Measurements from ENCODE around the gene RTN4. TPM values are rescaled to one million over a fixed set of nuclear protein-coding genes. Genes with fewer than 3 reads are reported as not detected.

The RTN4 gene
- total RNA-seq, 1 donor from 2014 or later: 56.3 TPM

DNA sequence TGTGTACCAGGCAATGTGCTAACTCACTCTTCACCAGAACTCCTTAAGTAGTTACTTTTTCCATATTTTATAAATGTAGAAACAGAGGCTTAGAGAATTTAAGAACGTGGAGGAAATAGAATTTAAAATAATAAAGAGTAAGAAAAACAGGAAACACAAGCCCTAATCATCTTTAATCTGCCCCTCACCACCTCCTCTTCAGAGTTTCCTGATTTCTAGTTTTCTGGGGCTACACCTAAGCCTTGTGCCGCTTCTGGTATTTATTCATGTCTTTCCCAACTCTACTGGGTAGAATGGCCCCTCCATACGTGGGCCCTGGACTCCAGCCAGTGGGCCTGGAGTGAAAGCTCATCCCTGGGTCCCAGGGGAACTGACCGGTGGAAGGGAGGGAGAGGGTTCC, 85.4 kb downstream of the RTN4 start:
- intact Hi-C loops (cut with DNase I): no loop called here
- no peak for DNase-seq
- no peak for ATAC-seq (ENCODE audit: poor library complexity)

GRCh38 chr2:54964271-54964670, 86.0 kb downstream of the RTN4 start:
- DNase-seq (no peak), ATAC-seq (ENCODE audit: poor library complexity) (no peak)
- intact Hi-C loops (cut with DNase I): no loop called here

DNA sequence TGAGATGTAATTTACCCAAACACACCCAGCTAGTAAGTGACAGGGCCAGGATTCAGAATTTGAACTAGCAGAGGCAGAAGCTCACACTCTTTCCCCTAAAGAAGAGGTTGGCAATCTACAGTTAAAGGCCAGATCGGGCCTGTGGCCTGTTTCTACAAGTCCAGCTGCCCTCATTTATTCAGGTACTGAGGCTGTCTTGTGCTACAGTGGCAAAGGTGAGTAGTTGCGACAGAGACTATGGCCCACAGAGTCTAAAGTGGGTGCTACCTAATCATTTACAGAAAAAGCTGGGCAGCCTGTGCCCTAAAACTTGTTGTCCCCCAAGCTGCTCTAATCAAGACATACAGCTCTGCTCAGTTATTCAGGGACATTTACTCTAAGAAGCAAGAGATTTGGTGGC, 86.8 kb downstream of the RTN4 start:
- ATAC-seq (ENCODE audit: poor library complexity) (no peak), DNase-seq (no peak)
- intact Hi-C loops (cut with DNase I): no loop called here

DNA sequence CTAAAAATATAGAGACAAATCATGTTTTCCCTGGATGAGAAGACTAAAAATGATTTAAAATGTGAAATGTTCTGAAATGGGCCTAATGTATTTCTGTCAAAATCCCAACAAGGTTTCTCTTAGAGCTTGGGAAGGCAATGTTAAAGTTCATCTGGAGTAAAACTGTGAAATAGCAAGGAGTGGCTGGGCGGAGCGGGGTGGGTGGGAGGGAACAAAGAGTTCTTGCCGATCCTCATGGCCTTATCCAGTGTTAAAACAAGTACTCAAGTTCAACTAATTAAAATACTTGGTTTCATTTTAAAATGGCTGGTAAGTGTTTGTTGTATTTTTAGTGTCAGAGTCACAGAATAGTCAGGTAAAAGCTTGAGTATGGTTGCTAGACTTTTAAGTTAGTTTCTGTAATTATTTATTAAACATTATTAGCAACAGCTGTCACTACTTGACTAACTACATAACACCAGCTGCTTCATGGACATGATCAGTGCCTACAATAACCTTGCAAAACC, 87.3 kb downstream of the RTN4 start:
- DNase-seq: no peak
- intact Hi-C loops (cut with DNase I): no loop called here
- no peak for ATAC-seq (ENCODE audit: poor library complexity)

DNA sequence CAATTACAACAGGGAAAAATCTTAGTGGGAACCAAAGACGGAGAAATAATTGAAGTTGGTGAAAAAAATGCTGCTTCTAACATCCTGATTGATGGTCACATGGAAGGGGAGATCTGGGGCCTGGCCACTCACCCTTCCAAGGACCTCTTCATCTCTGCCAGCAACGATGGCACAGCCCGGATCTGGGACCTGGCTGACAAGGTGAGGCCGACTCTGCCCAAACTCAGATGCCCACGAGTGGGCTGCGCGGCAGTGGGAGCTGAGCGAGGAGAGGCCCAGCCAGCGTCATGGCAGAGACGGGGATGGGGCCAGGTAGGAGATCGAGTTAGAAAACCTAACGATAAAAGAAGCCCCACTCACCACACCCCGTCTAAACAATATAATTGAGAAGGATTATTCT, 87.7 kb downstream of the RTN4 start:
- ATAC-seq (ENCODE audit: poor library complexity) (no peak), DNase-seq (no peak)
- intact Hi-C loops (cut with DNase I): no loop called here

- intact Hi-C loops (cut with DNase I): no loop called here
- DNase-seq (no peak), ATAC-seq (ENCODE audit: poor library complexity) (no peak)
These were observed 90.1 kb downstream of the RTN4 start for GRCh38 chr2:54960164-54960563.

DNA sequence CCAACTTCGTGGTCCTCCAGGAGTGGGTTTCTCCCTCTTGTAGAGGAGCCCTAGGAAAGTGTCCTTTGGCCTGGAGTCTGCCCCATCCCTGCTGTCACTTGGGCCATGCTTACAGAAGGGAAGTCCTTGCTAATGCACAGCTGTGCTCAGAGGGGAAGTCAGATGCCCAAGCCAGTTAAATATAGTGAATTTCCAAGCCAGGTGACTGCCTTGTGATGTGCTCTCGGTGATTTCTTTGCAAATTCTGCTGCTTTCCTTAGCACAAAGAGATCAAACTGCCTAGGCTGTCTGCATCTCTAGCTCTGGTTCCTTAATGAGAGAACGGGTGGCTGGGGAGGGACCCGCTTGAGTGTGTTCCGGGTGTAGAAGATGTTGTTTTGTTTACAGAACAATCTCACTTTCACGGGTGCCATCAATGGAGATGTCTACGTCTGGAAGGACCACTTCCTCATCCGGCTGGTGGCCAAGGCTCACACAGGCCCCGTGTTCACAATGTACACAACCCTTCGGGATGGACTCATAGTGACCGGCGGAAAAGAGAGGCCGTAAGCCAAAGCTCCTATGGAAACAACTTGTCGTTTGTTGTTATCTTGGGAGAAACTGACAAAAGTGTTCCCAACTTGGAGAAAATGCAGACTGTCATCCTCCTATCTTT, 91.4 kb downstream of the RTN4 start:
- intact Hi-C loops (cut with DNase I): no loop called here
- no peak for DNase-seq
- ATAC-seq (ENCODE audit: poor library complexity): no peak

DNA sequence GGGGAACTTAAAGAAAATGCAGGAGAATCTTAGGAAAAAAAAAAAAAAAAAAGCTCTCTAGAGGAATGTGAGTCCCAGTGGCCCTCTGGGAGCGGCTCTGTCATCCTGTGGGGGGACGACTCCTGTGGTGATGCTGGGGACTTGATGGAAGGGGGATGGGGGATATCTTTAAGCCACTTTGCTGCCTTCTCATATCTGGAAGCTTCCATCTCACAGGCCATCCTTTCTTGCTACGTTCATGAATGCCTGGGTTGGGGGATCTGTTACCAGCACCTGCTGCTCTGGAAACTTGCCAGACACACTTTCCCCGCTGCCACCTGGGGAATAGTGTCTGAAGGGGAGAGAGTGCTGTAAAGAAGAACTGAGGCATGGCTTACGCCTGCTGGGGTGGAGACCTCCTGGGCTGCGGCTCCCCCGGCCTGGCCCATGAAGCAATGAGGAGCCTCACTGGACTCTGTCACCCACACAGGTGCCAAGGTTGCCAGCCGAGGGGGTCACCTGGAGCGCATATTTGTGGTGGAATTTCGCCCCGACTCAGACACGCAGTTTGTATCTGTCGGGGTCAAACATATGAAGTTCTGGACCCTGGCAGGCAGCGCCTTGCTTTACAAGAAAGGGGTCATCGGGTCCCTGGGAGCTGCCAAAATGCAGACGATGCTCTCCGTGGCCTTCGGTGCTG, 92.8 kb downstream of the RTN4 start:
- ATAC-seq (ENCODE audit: poor library complexity) (no peak), DNase-seq (no peak)
- intact Hi-C loops (cut with DNase I): no loop called here

DNA sequence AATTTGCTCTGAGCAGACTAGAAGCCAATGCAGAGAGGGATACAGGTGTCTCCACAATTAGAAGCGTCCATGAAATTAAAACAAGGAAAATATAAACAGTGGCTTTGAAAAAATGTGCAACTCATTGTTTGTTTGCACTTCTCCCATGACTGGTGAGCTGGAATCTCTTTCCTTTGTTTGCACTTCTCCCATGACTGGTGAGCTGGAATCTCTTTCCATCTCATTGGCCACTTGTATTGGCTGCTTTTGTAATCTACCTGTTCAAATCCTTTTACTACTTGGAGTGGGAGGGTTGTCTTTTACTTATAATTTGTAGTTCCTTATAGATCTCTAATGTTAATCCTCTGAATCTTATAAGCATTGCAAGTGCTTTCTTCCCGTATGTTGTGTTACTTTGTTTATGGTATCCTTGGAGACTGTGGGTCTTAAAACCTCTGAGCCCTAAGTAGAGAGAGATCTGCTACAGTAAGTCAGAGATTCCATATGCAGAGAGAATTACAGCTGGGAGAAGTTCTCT, 94.1 kb downstream of the RTN4 start:
- intact Hi-C loops (cut with DNase I): no loop called here
- DNase-seq (no peak), ATAC-seq (ENCODE audit: poor library complexity) (no peak)

DNA sequence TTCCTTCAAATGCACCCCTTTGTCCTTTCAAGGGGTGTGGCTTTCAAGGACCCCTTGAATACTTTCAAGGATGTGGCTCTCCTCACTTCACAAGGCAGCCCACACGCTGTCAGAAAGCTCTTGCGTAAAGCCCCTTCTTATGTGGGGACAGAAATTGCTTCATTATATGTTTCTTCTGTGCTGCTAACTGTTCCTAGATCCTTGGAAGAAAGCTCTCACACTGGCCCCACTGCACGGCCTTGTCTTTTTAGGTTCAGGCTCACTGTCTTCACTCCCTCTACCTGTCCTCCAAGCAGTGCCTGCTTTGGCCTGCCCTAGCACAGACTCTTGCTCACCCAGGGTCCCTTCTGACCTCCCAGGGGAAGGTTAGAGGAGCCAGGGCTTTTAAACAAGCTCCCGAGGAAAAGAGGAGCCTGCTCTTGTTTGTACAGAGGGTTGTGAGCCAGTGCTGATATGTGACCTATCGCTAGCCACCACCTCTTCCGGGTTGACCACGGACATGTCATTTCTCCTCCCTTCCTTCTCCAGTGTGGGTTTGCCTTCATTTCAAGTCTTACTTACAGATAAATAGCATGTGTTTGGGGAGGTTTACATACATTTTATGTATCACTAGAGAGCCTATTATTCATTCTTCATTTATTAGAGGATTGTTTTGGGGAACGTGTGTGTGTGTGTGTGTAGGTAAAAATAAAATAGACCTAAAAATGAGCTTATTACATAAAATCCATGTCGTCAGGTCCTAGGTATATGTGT, 94.7 kb downstream of the RTN4 start:
- ATAC-seq (ENCODE audit: poor library complexity) (no peak), DNase-seq (no peak)
- intact Hi-C loops (cut with DNase I): no loop called here

- DNase-seq (no peak), ATAC-seq (ENCODE audit: poor library complexity) (no peak)
- intact Hi-C loops (cut with DNase I): no loop called here
These were observed 95.4 kb downstream of the RTN4 start for GRCh38 chr2:54954705-54955357.

- intact Hi-C loops (cut with DNase I): no loop called here
- no peak for DNase-seq
- ATAC-seq (ENCODE audit: poor library complexity): no peak
These were observed 96.1 kb downstream of the RTN4 start for GRCh38 chr2:54954158-54954557.

GRCh38 chr2:54952978-54953456, 97.2 kb downstream of the RTN4 start:
- ATAC-seq (ENCODE audit: poor library complexity): no peak
- no peak for DNase-seq
- intact Hi-C loops (cut with DNase I): no loop called here

GRCh38 chr2:54952425-54952824, 97.8 kb downstream of the RTN4 start:
- intact Hi-C loops (cut with DNase I): no loop called here
- no peak for DNase-seq
- no peak for ATAC-seq (ENCODE audit: poor library complexity)

DNA sequence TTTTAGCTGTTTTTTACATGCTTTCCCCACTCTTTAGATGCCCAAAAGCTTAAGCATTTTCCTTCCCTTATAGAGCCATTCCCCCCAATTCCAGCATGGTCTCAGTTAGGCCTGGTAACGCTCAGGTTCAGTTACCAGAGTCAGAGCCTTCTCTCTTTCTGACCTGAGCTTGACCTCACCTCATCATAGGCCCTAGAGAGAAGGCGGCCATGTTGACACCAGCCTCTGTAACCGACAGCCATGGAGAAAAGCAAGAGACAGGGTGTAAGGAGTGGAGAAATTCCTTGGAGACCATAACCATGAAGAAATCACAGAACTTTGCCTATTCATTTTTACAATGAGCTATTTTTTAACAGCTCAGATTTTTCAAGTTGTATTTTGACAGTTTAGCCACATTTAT, 99.4 kb downstream of the RTN4 start:
- no peak for ATAC-seq (ENCODE audit: poor library complexity)
- intact Hi-C loops (cut with DNase I): no loop called here
- no peak for DNase-seq

GRCh38 chr2:54949431-54949830, 100.8 kb downstream of the RTN4 start:
- DNase-seq: no peak
- intact Hi-C loops (cut with DNase I): no loop called here
- no peak for ATAC-seq (ENCODE audit: poor library complexity)

GRCh38 chr2:54948120-54948519, 102.1 kb downstream of the RTN4 start:
- intact Hi-C loops (cut with DNase I): no loop called here
- ATAC-seq (ENCODE audit: poor library complexity) (no peak), DNase-seq (no peak)

DNA sequence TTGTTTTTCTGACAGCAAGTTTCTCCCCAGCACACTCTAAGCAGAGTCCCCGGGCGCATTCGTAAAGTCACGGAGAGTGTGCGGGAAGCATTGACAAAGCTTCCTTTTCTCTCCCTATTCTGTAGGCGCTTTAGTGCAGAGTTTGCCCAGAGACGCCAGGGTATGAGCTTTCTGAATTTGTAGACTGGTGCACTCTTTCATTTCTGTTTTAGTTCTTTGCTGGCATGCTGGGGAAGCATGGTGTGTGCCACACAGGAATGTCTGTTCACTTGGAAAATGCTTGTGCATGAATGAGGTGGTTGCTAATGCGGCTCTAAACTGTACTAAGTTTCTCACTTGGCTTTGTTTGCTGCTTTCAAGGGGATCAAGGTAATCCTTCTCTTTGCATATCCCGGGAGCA, 102.6 kb downstream of the RTN4 start:
- DNase-seq (no peak), ATAC-seq (ENCODE audit: poor library complexity) (no peak)
- intact Hi-C loops (cut with DNase I): no loop called here

- intact Hi-C loops (cut with DNase I): no loop called here
- ATAC-seq (ENCODE audit: poor library complexity): no peak
These were observed 103.1 kb downstream of the RTN4 start for GRCh38 chr2:54947136-54947535.

More at GRCh38 chr2:54947136-54947535, 103.1 kb downstream of the RTN4 start:
- no peak for DNase-seq

All from Right ventricle myocardium superior (tissue), 1 donor.